Progenitor cell of endocrine pancreas (in vitro differentiated cells): ENCODE results near the gene GPR161. TPM values are rescaled to one million over a fixed set of nuclear protein-coding genes. Genes with fewer than 3 reads are reported as not detected.
"Not testable (repeated sequence)": the region's sequence is repeated elsewhere in the genome, so short reads cannot be mapped to it uniquely, and the experiment has no call there.

Experiments used
- DNase-seq: peaks from one replicate; pipeline ENCODE4 v3.0.0; 2021; ENCODE audit warnings: low spot score; ENCODE audit not compliant: unreplicated experiment
- H3K27ac Mint-ChIP-seq: 2 replicates; pipeline ENCODE4 v1.8.0; 2021; ENCODE audit warnings: mild to moderate bottlenecking, moderate library complexity, mixed read lengths
- H3K27me3 Mint-ChIP-seq: 2 replicates; pipeline ENCODE4 v1.8.0; 2021; ENCODE audit warnings: mixed read lengths
- H3K36me3 Mint-ChIP-seq: 2 replicates; pipeline ENCODE4 v1.8.0; 2022; ENCODE audit warnings: mixed read lengths; ENCODE audit not compliant: insufficient read depth
- H3K4me1 Mint-ChIP-seq: 2 replicates; pipeline ENCODE4 v1.8.0; 2021; ENCODE audit warnings: low read depth, mixed read lengths
- H3K4me3 Mint-ChIP-seq: 2 replicates; pipeline ENCODE4 v1.8.0; 2021; ENCODE audit warnings: low read depth, mild to moderate bottlenecking, moderate library complexity, mixed read lengths
- H3K9me3 Mint-ChIP-seq: 2 replicates; pipeline ENCODE4 v1.8.0; 2021; ENCODE audit warnings: low read depth, mixed read lengths
- total RNA-seq: library from RNA; stranded (reverse); gene quantifications from 2 replicates; pipeline ENCODE4 v1.2.1, GENCODE V29; 2021
- TF ChIP-seq, protein P1 (sequence below): fragments of 200-600 bp; sonication (generic); IDR thresholded peaks from one replicate; pipeline ENCODE4 v1.5.0; 2021; ENCODE audit warnings: antibody characterized with exemption, mild to moderate bottlenecking; ENCODE audit not compliant: unreplicated experiment

GPR161 gene
- total RNA-seq, 1 donor from 2014 or later, result 58.5 TPM

DNA sequence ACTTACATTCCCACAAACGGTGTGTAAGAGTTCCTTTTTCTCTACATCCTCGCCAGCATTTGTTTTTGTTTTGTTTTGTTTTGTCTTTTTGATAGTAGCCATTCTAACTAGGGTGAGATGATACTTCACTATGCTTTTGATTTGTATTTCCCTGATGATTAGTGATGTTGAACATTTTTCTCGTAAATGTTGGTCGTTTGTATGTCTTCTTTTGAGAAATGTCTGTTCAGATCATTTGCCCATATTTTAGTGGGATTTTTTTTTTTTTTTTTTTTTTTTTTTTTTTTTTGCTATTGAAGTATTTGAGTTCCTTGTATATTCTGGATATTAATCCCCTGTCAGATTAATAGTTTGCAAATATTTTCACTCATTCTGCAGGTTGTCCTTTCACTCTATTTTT is 19.2 kb upstream of the GPR161 start:
- H3K27ac Mint-ChIP-seq, result no peak overlapping the region
- no peaks in the 10 kb centered on the region for H3K27me3 Mint-ChIP-seq
- no peak overlapping the region for H3K4me3 Mint-ChIP-seq
- peaks cover 2% of the 10 kb centered on the region for H3K4me1 Mint-ChIP-seq
- TF ChIP-seq, protein P1, sequence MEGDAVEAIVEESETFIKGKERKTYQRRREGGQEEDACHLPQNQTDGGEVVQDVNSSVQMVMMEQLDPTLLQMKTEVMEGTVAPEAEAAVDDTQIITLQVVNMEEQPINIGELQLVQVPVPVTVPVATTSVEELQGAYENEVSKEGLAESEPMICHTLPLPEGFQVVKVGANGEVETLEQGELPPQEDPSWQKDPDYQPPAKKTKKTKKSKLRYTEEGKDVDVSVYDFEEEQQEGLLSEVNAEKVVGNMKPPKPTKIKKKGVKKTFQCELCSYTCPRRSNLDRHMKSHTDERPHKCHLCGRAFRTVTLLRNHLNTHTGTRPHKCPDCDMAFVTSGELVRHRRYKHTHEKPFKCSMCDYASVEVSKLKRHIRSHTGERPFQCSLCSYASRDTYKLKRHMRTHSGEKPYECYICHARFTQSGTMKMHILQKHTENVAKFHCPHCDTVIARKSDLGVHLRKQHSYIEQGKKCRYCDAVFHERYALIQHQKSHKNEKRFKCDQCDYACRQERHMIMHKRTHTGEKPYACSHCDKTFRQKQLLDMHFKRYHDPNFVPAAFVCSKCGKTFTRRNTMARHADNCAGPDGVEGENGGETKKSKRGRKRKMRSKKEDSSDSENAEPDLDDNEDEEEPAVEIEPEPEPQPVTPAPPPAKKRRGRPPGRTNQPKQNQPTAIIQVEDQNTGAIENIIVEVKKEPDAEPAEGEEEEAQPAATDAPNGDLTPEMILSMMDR, result no peak
- H3K9me3 Mint-ChIP-seq, result peaks cover 41% of the 10 kb centered on the region
- peaks cover 4% of the 10 kb centered on the region for H3K36me3 Mint-ChIP-seq
- no peak for DNase-seq

- DNase-seq, H3K4me1 Mint-ChIP-seq, H3K4me3 Mint-ChIP-seq, H3K36me3 Mint-ChIP-seq, H3K27ac Mint-ChIP-seq, H3K27me3 Mint-ChIP-seq: not testable (repeated sequence)
- peaks cover 31% of the 10 kb centered on the region for H3K9me3 Mint-ChIP-seq
Measured at GRCh38 chr1:168154707-168155106, 18.0 kb upstream of the GPR161 start.

DNA sequence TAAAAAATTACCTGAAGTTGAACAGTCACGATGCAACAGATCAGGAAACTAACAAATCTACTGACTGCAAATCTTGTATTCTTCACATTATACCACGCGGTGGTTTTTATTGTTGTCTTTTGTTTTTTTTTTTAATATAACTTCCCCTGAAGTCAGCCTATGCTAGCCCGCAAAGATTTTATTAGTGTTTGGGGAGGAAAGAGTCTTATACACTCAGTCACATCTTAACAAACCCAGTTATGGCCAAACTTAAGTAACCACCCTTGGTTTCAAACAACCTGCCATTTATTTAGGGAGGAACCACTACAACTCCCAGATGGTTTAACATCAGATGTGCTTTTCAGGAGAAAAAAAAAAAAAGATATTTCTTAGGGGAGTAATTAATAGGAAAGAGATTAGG is 15.2 kb upstream of the GPR161 start:
- H3K36me3 Mint-ChIP-seq, result no peaks in the 10 kb centered on the region
- no peaks in the 10 kb centered on the region for H3K27me3 Mint-ChIP-seq
- TF ChIP-seq, protein P1, result no peak
- peaks cover 2% of the 10 kb centered on the region for H3K4me1 Mint-ChIP-seq
- H3K9me3 Mint-ChIP-seq, result peaks cover 10% of the 10 kb centered on the region
- DNase-seq, result no peak
- H3K4me3 Mint-ChIP-seq, result no peak overlapping the region
- H3K27ac Mint-ChIP-seq, result no peak overlapping the region

DNA sequence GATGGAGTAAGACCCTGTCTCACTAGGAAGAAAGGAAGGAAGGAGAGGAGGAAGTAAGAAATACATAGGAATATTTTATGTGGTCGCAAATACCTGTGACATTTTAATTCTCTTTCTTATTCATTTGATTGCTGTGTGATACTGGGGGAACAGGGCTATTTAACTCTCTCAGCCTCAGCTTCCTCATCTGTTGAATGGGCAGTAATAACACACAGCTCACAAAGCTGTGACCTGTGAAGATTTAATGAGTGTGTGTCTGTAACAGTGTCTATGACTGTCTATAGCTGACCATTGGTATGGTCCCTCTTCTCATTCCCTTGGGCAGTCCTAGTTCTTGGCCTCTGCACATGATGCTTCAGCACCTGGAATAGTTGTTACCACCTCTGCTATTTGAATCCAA is 13.6 kb upstream of the GPR161 start:
- H3K9me3 Mint-ChIP-seq, result no peaks in the 10 kb centered on the region
- H3K27me3 Mint-ChIP-seq, result no peaks in the 10 kb centered on the region

GRCh38 chr1:168148916-168149315 is 12.2 kb upstream of the GPR161 start:
- H3K9me3 Mint-ChIP-seq, result no peaks in the 10 kb centered on the region
- no peak for DNase-seq
- no peak overlapping the region for H3K27ac Mint-ChIP-seq
- no peaks in the 10 kb centered on the region for H3K27me3 Mint-ChIP-seq
- no peaks in the 10 kb centered on the region for H3K36me3 Mint-ChIP-seq
- no peak overlapping the region for H3K4me3 Mint-ChIP-seq
- H3K4me1 Mint-ChIP-seq, result peaks cover 7% of the 10 kb centered on the region
- TF ChIP-seq, protein P1, result no peak

More for the DNA sequence above, 13.6 kb upstream of the GPR161 start:
- Mint-ChIP-seq H3K36me3 (no peaks in the 10 kb centered on the region), H3K4me1 (peaks cover 9% of the 10 kb centered on the region), H3K27ac (no peak overlapping the region), H3K4me3 (no peak overlapping the region)
- no peak for DNase-seq
- TF ChIP-seq, protein P1, result no peak

DNA sequence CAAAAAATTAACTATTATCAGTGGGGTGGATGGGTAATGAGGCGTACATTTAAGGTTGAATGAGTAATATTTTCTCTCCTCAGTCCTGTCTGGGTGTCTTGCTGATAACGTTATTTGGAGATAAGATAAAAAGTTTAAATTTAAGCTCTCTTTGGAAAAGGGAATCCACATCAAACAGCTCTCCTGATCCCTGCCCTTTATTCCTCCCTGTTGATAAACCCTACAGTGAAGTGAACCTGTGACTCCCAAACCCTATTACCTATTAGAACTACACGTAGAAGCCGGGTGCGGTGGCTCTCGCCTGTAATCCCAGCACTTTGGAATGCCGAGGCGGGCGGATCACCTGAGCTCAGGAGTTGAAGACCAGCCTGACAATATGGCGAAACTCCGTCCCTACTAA is 9.9 kb upstream of the GPR161 start:
- no peak for DNase-seq
- H3K4me1 Mint-ChIP-seq, result peaks cover 9% of the 10 kb centered on the region

More for the DNA sequence above, 9.9 kb upstream of the GPR161 start:
- TF ChIP-seq, protein P1, result no peak
- Mint-ChIP-seq H3K4me3 (no peak overlapping the region), H3K36me3 (no peaks in the 10 kb centered on the region), H3K27ac (no peak overlapping the region), H3K9me3 (no peaks in the 10 kb centered on the region), H3K27me3 (no peaks in the 10 kb centered on the region)
